Fibroblast of skin of abdomen (primary cell): ENCODE data around the gene ZNF423.

Experiments used
- DNase-seq: peaks from one replicate; pipeline ENCODE4 v3.0.0-alpha.2; 2013

ZNF423 gene

GRCh38 chr16:49716339-49716934 is 139.5 kb downstream of the ZNF423 start:
- no peak for DNase-seq

GRCh38 chr16:49713770-49714169 is 142.1 kb downstream of the ZNF423 start:
- DNase-seq, result no peak

- no peak for DNase-seq
Measured at GRCh38 chr16:49712542-49712941, 143.4 kb downstream of the ZNF423 start.

DNA sequence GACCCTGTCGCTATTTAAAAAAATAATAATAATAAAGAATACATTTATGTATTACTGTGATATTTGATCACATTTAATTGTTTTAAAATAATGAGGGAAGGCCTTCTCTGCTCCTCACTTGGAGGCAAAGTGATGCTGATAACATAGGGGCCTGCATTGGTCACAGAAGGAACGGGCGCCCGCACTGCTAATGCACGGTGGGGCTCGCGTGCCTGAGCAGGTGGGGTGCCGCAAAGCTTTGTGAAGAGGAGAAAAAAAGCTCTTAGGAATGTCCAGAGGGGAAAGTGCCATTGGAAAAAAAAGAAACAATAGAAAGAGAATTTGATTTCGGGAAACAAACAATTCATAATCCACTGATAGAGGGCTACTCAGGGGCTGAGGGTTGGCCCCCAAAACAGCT is 143.8 kb downstream of the ZNF423 start:
- DNase-seq, result no peak

GRCh38 chr16:49709057-49709456 is 146.9 kb downstream of the ZNF423 start:
- DNase-seq, result no peak

GRCh38 chr16:49708491-49708890 is 147.4 kb downstream of the ZNF423 start:
- no peak for DNase-seq

DNA sequence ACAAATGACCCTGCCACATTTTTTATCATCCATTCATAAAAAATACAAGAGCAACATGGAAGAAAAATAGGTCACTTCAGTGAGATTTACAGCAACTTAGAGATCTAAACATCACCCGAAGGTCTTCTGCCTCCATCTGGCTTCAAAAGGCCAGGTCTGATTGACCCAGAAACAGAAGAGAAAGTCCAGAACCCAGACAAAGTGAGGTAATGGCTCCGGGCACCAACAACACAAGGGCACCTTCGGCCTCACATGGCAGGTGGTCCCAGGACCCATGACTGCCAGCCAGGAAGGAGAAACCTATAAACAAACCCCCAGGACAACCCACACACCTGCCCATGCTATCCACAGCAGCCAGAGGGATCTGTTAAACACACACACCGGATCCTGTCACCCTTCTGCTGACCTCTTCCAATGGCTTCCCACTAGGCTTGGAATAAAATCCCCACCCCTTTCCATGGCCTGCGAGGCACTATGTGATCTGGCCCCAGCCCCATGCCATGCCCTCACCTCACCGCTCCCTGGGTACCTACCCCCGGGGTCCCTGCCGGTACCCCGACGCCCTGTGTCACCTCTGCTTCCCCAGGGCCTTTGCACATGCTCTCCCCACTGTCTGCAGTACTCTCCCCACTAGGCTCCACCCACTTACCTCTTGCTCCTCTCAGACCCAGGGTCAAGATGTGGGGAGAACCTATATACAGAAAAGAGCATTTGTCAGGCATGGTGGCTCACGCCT is 149.1 kb downstream of the ZNF423 start:
- DNase-seq, result no peak

GRCh38 chr16:49704586-49705155 is 151.2 kb downstream of the ZNF423 start:
- DNase-seq, result no peak

GRCh38 chr16:49703483-49703882 is 152.4 kb downstream of the ZNF423 start:
- DNase-seq, result no peak

DNA sequence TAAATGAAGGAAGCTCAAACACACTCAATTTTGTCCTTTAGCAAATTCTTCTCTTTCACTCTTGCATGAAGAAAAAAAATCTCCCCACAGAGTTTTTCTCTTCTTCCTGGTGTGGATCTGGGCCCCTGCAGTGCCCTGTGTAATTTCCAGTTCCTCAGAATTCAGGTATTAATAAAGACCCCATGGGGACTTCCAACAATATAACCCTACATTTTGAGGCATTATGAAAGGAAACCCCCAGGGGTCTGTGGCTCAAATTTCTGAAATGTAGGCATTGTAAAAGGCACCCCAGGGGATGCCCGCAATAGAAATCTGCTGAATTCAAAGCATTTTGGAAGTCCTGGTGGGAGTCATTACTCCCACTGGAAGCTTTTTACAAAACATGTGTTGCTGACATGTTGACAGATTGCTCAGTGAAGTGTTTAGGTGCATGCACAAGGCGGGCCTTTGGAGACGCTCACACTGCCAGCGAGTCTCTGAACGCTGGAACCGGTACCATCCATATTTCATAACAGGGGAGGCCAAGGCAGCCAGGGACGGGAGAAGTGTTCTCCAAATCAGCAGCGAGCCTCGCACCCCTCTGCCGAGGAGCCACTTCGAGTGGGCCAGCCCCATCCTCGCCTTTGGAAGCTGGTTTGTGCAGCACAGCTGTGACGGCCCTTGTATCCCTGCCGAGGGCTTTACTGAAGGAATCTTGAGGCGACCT is 154.0 kb downstream of the ZNF423 start:
- DNase-seq, result peak; percentile 80

GRCh38 chr16:49701065-49701685 is 154.7 kb downstream of the ZNF423 start:
- no peak for DNase-seq

DNA sequence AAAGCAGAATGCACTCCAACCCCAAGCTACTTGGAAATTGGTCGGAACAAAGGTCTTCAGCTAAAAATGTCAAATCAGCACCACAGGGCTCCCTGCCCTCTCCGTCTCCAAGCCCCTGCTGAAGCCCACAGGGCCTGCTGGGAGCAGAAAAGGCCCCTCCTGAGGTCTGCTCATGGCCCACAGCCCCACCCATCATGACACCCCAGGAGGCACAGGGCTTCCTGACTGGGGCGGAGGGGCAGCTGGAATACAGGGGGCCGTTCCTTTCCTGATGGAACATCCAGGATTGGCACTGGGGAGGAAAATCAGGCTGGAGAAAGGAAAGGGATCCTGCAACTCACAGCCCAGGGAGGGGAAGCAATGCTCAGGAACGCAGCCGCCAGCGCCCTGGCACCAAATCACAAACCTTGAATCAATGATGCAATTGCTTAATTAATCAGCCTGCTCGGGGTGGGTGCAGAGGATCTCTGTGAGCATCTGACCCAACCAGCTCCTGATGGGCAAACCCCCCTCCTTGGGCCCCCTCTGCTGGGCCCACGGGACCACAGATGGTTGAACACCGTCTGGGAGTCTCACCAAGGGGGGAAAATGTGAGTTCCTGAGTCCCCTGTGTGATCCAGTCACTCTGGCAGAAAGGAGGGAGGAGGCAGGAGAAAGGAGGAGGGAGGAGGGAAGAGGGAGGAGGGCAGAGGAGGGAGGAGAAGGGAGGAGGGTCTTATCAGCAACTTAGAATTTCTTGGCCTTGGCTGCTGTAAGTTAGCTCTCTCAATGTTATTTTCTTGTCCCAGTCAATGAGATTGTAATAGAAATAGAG is 155.5 kb downstream of the ZNF423 start:
- peak; percentile 31 for DNase-seq

- no peak for DNase-seq
Measured at GRCh38 chr16:49699841-49700175, 156.1 kb downstream of the ZNF423 start.

DNA sequence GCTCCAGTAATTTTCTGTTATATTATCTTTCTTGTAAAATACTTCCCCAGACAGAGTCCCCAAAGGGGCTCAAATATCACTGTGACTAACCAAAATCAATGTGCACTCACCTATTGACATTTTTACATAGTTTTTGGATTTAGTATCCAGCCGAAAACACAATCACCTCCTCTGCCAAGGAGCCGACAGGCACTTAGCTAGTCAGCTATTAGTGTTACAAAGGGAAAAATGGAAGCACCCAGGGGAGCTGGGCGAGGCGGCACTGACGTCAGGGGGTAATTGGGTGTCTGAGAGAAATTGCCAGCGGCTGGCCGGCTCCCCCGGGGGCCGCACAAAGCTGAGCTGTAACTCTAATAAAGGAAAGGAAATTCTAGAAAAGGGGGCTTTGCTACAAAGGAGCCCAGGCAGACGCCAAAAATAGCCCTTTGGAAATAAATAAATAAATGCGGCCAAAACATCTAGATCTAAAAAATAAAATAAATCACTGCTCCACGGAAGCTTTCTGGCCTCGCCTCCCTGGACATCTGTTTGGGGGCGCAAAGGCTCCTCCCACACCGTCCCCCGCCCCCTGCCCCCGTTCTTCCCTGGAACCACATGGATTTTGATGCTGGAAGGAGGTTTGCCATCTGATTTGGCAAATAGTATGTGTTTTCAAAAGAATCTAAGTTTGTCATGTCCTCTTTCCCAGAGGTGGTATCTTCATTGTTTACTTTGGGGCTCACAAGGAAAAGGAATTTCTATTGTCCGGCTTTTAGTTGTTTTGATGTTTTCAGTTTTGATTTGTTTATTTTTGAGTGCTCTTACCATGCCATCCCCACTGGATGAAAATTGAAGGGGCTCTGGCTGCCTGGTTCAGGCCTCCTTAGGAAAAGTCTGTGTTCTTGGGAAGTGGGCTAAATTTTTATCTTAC is 156.7 kb downstream of the ZNF423 start:
- DNase-seq, result peak; percentile 23

- DNase-seq, result no peak
Measured at GRCh38 chr16:49698453-49698815, 157.5 kb downstream of the ZNF423 start.

DNA sequence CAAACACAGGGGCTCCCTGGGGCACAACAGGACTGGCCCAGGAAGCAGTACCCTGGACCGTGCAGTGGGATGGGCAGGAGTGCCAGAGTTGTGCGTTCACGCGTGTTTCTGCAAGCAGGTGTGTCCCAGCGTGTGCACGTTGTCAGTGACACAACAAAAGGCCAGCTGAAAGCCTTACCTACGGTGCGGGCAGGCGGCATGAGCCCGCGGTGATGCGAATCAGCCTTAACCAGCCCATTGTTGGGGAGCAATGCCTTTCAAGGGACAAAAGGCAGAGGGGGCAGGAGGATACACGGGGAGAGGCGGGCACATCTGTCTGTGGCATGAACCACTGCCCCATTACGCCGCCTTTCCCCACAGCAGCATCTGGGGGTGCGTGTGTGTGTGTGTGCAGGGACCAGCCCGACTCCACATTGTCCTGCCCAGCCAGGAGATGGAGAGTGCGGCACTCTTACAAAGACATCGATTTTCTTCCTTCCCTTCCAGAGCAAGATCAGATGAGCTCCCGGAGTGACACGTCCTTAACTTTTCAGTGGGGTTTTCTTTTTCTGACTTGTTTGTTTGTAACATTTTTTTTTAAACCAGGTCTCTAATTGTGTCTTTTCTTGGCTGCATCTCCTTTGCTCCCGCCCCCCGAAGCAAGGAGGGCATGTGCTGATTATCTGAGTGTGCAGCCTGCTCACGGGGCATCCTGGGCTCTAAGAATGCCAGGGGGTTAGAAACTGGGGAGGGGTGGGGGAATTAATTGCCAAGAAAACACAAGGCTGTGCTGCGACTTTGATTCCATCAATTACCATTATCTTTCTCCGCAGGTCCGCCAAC is 158.1 kb downstream of the ZNF423 start:
- no peak for DNase-seq

DNA sequence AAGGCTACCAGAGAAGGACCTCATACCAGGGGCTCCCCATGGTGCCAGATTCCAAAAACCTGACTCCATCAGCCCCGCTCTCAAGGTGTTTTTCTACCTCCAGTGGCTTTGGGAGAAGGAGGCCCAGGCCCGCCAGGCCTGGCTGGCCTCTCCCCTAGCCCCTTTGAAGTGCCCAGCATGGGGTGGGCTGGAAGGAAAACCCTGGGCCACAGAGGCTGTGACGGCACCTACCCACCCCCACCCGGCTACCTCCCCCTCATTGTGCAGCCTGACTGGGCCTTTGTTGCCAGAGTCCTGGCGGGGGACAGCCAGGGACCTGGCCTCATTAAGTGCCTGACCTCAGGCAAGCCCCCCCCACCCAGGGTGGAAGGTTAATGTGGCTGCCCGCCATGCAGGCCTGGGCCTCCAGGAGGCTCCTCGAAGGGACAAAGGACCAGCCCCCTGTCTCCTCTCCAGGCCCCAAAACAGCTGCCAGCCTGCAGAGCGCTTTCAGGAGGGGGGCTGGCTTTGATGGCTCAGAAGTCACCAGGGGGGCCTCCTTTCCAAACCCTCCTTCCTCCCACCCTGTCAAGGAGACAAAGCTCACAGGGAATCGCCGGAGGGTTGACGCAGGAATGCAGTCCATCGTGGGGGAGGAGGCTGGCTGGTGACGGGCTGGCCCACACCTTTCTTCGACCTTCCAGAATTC is 159.4 kb downstream of the ZNF423 start:
- DNase-seq, result no peak

DNA sequence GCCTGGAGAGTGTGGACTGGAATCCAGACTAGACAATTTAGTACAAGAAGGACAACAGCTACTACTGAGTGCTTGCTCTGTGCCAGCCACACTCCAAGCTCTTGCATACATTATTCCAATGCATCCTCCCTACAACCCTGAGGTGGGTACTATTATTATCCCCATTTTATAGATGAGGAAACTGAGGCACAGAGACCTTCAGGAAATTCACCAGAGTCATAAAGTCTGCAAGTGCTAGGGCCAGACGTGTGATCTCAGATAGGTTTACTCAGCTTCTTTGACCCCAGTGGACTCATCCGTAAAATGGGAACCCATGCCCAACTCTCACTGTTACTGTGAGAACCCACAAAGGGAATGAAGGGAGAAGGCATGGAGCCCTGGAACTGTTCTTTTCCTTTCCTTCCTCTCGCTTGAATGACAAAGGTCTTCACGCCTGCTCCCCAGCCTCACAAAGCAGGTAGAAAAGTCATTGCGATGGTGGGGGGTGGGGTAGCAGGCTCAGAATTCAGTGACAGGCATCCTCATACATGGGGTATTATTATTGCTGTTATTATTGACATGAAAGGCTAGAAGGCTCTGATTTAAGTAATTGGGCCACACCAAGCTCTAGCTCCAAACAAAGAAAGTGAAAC is 160.0 kb downstream of the ZNF423 start:
- DNase-seq, result no peak

- DNase-seq, result no peak
Measured at GRCh38 chr16:49693445-49693844, 162.5 kb downstream of the ZNF423 start.
